Retina (tissue), 1 donor: ENCODE measurements around the gene BDP1.
"Not testable (repeated sequence)": the region's sequence is repeated elsewhere in the genome, so short reads cannot be mapped to it uniquely, and the experiment has no call there.

Experiments used
- DNase-seq: peaks from one replicate; pipeline ENCODE4 v3.0.0-alpha.2; 2016

Gene BDP1

DNA sequence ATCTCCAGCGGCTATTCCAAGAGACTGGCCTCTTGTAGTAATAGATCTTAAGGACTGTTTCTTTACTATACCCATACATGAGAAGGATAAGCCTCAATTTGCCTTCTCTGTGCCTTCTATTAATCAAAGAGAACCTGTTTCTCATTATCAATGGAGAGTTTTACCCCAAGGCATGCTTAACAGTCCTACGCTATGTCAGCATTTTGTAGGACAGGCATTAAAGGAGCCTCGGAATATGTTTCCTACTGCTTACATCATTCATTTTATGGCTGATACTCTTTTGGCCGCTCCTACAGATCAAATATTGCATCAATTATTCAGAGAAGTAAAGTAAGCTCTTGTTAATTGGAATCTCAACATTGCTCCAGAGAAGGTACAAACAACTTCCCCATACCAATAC, 120.1 kb downstream of the BDP1 start:
- DNase-seq: not testable (repeated sequence)

GRCh38 chr5:71576241-71576640, 120.8 kb downstream of the BDP1 start:
- no peak for DNase-seq

DNA sequence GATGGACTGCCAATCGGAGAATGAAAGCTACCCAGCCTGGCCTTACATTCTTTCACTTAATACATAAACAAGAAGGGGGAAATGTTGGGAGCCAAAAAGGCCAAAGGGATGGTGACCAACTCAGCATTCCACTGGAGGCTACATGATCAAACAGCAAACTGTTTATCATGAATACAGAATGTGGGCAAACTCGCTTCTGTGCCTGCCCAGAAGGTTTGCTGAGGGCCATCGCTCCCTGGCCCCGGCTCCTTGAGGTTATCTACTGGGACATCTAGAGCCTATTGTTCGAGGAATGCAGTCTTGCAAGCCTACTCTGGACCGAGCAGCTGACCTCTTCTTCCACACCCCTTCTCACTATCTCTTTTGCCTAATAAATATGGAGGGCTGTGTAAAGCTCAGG, 122.4 kb downstream of the BDP1 start:
- DNase-seq: not testable (repeated sequence)

- no peak for DNase-seq
These were observed 127.6 kb downstream of the BDP1 start for GRCh38 chr5:71582945-71583584.

- no peak for DNase-seq
These were observed 130.8 kb downstream of the BDP1 start for GRCh38 chr5:71586052-71586940.

- DNase-seq: peak; percentile 96
These were observed 131.7 kb downstream of the BDP1 start, which contains the start of gene MCCC2 for GRCh38 chr5:71586941-71587765. Gene MCCC2, plus strand, starts transcription at chr5:71587340. Its CDS starts 86 bp downstream, at chr5:71587426.

GRCh38 chr5:71587766-71588532, 132.5 kb downstream of the BDP1 start:
- no peak for DNase-seq

DNA sequence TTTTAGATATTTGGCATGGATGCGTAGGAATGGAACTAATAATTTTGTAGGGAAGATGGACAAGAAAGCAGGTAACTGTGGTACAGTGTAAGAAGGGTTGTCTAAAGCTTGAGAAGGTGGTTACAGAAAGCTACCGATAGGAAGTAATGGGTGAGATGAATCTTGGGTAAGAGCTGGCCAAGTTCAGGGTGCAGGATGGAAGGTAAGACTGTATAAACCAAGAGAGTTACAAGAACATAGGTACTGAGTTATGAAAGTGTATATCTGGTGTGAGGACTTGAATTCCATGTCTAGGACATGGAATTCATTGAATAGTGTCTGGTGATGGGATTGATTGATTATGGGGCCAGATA, 133.1 kb downstream of the BDP1 start:
- DNase-seq: no peak

DNA sequence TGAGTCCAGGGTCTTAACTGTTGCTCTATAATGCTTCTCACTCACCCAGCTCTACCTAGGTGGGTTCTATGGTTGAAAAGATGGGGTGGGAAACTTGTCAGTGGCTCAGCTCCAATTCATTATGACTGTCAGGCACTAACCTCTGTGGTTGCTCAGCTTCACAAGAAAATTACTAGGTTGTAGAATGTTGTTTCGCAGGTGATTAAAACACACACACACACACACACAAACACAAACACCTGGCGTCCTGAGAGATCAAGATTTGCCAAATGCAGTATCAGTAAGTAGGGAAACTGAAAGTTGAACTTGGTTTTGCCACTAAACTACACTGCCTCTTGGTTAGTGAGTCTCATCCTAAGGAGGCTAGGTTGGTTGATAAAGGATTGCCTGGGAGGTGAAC, 134.5 kb downstream of the BDP1 start:
- no peak for DNase-seq

DNA sequence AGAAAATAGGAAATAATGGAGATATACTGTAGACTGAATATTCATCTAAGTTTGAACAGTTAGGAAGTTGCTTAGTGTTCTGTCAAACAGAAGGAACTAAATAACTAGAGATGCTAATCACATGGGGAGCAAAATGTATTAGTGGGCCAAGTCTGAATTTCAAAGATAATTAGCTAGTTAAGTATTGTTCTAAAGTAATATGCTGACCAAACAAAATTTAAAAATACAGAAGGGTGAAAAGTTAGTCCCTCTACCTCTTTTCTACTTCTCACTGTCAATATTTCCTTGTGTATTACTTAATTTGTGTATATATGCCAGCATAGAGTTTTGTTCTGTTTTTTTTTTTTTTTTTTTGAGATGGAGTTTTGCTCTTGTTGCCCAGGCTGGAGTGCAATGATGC, 135.6 kb downstream of the BDP1 start:
- no peak for DNase-seq

DNA sequence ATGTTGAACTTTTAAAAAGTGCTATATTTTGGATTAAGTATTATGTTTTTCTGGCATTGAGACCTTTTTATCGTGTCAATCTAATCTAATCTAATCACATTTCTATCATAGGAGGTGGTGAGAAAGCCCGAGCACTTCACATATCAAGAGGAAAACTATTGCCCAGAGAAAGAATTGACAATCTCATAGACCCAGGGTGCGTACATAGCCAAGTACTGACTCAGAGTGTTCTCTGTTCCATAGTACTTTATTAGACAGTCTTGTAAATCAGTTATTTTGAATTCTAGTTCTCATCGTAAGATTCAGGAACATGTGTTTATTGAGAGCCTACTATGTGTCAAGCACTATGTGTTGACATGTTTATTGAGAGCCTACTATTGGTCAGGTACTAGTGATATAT, 140.7 kb downstream of the BDP1 start:
- no peak for DNase-seq

- no peak for DNase-seq
These were observed 141.6 kb downstream of the BDP1 start for GRCh38 chr5:71597001-71597400.

GRCh38 chr5:71600783-71601182, 145.3 kb downstream of the BDP1 start:
- DNase-seq: no peak

GRCh38 chr5:71601222-71602026, 146.0 kb downstream of the BDP1 start:
- DNase-seq: no peak

GRCh38 chr5:71609916-71610315, 154.5 kb downstream of the BDP1 start:
- not testable (repeated sequence) for DNase-seq

GRCh38 chr5:71615809-71616208, 160.4 kb downstream of the BDP1 start:
- no peak for DNase-seq
